Naive thymus-derived CD4-positive, alpha-beta T cell (primary cell): ENCODE results near the gene GTPBP6. TPM values are rescaled to one million over a fixed set of nuclear protein-coding genes. Genes with fewer than 3 reads are reported as not detected.
A peak's percentile ranks its signal among the peaks of the same experiment; 100 is the strongest.

Experiments
- ATAC-seq: fragments of 150-1000 bp; cut with Tn5 transposase; 2 replicates; pipeline ENCODE4 v1.10.0; 2021; ENCODE audit warnings: mild to moderate bottlenecking, moderate library complexity
- CTCF ChIA-PET: fragments of 350-600 bp; sonication (Branson Sonifier 250); formaldehyde crosslinking; loops from one replicate; lab custom pipeline; 2021; ENCODE audit warnings: antibody characterized with exemption; lab: Charles Lee
- POLR2A ChIA-PET: fragments of 350-600 bp; sonication (Branson Sonifier 250); formaldehyde crosslinking; loops from one replicate; lab custom pipeline; 2021; ENCODE audit warnings: antibody characterized with exemption, inconsistent platforms; lab: Charles Lee
- DNase-seq, 9 donors: peaks; one replicate each; pipeline versions ENCODE4 v3.0.0 to v3.0.0-alpha.2; 2020 to 2022; ENCODE audit warnings: mixed read lengths in 1 of 9
- H3K27ac ChIP-seq: one replicate; pipeline ENCODE4 v1.7.0; 2013; ENCODE audit warnings: mild to moderate bottlenecking, low read depth, low read length, moderate library complexity
- H3K27me3 ChIP-seq, 2 donors: one replicate each; pipeline ENCODE4 v1.7.0; 2013; ENCODE audit warnings: low read length in 2 of 2, mild to moderate bottlenecking in 2 of 2, moderate library complexity in 2 of 2; ENCODE audit not compliant: control insufficient read depth in 2 of 2, insufficient read depth in 2 of 2
- H3K36me3 ChIP-seq, 3 experiments: 1 replicate in 2 of 3; 2 replicates in 1 of 3; pipeline ENCODE4 v1.7.0; 2013; ENCODE audit warnings: low read length in 3 of 3, mild to moderate bottlenecking in 3 of 3, moderate library complexity in 1 of 3; ENCODE audit not compliant: insufficient read depth in 3 of 3, control insufficient read depth in 2 of 3
- H3K4me1 ChIP-seq, 2 donors: one replicate each; pipeline ENCODE4 v1.7.0; 2013; ENCODE audit warnings: low read length in 2 of 2, mild to moderate bottlenecking in 2 of 2, moderate library complexity in 1 of 2; ENCODE audit not compliant: control insufficient read depth in 2 of 2, insufficient read depth in 2 of 2
- H3K4me3 ChIP-seq: 2 replicates; pipeline ENCODE4 v1.7.0; 2013; ENCODE audit warnings: mild to moderate bottlenecking, low read length
- H3K9me3 ChIP-seq, 3 experiments: 1 replicate in 2 of 3; 2 replicates in 1 of 3; pipeline ENCODE4 v1.7.0; 2013; ENCODE audit warnings: low read length in 3 of 3; ENCODE audit not compliant: control insufficient read depth in 2 of 3
- H3K27ac Mint-ChIP-seq, 9 donors: one replicate each; pipeline ENCODE4 v1.8.0; 2020 to 2022; ENCODE audit warnings: mixed read lengths in 9 of 9, mild to moderate bottlenecking in 8 of 9, moderate library complexity in 5 of 9, inconsistent platforms in 2 of 9
- H3K27me3 Mint-ChIP-seq, 5 donors: one replicate each; pipeline ENCODE4 v1.8.0; 2021 to 2022; ENCODE audit warnings: mixed read lengths in 5 of 5, mild to moderate bottlenecking in 1 of 5
- H3K36me3 Mint-ChIP-seq, 5 donors: one replicate each; pipeline ENCODE4 v1.8.0; 2020 to 2022; ENCODE audit warnings: mixed read lengths in 5 of 5, mild to moderate bottlenecking in 3 of 5, inconsistent platforms in 1 of 5
- H3K4me1 Mint-ChIP-seq, 7 donors: one replicate each; pipeline ENCODE4 v1.8.0; 2020 to 2022; ENCODE audit warnings: mixed read lengths in 7 of 7, mild to moderate bottlenecking in 3 of 7, inconsistent platforms in 1 of 7
- H3K4me3 Mint-ChIP-seq, 10 donors: one replicate each; pipeline ENCODE4 v1.8.0; 2020 to 2022; ENCODE audit warnings: mild to moderate bottlenecking in 10 of 10, mixed read lengths in 10 of 10, moderate library complexity in 6 of 10, inconsistent platforms in 2 of 10
- H3K9me3 Mint-ChIP-seq, 11 donors: one replicate each; pipeline ENCODE4 v1.8.0; 2020 to 2022; ENCODE audit warnings: mixed read lengths in 11 of 11, mild to moderate bottlenecking in 4 of 11, inconsistent platforms in 1 of 11, moderate library complexity in 1 of 11
- intact Hi-C, 2 donors: fragments of 100-400 bp; cut with micrococcal nuclease; formaldehyde crosslinking; loops; one replicate each; pipeline ENCODE4 v1.15.1; 2023
- polyA plus RNA-seq, 2 donors: library from polyadenylated mRNA; unstranded; fragments of 300-500 nt; fragmentation: Illumina TruSeq; gene quantifications; one replicate each; pipeline ENCODE4 v1.2.3, GENCODE V29; 2021
- total RNA-seq, 6 experiments: library from RNA in 5 of 6; stranded (reverse) in 5 of 6; gene quantifications; 1 replicate in 5 of 6; 2 replicates in 1 of 6; pipeline ENCODE4 v1.2.3 and lab custom pipeline; 2021 to 2026

GTPBP6 gene, protein sequence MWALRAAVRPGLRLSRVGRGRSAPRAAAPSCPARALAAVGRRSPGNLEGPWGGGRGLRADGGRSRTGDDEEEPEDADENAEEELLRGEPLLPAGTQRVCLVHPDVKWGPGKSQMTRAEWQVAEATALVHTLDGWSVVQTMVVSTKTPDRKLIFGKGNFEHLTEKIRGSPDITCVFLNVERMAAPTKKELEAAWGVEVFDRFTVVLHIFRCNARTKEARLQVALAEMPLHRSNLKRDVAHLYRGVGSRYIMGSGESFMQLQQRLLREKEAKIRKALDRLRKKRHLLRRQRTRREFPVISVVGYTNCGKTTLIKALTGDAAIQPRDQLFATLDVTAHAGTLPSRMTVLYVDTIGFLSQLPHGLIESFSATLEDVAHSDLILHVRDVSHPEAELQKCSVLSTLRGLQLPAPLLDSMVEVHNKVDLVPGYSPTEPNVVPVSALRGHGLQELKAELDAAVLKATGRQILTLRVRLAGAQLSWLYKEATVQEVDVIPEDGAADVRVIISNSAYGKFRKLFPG
- total RNA-seq = 10 to 100 TPM; 52.1 to 95.2 (median 75.1) TPM
- polyA plus RNA-seq = 10 to 100 TPM; 38.9 to 68.0 TPM
- total RNA-seq (lab: John Stamatoyannopoulos, UW) = 61.8 reads per million, percentile 75 among the genes with 10 or more reads in this experiment

DNA sequence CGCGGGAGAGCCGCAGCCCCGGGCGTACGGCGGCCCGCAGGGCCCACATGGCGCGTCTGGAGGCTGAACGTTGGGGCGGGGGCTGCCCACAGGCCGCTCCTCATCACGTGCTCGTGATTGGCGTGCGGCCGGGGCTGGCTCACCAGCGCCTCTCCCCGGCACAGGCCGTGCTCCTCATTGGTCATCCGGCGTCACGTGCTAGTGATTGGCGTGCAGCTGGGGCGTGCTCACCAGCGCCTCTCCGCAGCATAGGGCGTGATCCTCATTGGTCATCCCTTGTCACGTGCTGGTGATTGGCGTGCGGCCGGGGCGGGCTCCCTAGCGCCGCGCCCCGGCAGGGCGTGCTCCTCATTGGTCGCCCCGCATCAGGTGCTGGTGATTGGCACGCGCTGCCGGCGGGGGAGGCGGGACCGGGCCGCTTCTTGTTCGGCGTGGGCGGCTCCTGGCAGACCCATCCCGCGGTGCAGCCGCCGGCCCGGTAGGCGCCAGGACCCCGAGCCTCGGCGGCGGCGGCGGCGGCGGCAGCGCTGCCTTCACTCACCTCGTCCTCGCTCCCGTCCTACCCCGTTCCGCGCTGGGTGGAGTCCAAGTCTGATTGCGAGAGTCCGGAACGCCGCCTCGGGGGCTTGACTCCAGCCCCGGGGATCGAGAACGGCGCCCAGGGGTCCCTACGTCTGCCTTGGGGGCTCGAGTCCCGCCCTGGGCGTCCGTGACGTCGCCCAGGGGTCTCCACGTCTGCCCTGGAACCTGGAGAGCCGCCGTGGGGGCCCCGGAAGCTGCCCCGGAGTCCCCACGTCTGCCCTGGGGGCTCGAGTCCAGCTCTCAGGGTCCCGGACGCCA lies at the start of gene GTPBP6:
GTPBP6 (minus strand) TSS at position 58 of the 840 bp plus-strand sequence; CDS start at position 49, 9 bp downstream.
- H3K4me1 ChIP-seq = peaks cover 15 to 16% of the 10 kb centered on the region in 2 donors
- peaks cover 0 to 30% (median 3%) of the 10 kb centered on the region in 3 experiments for H3K36me3 ChIP-seq
- H3K27me3 ChIP-seq = no peaks in the 10 kb centered on the region
- CTCF ChIA-PET = no interaction called here
- H3K27ac ChIP-seq = peak within 1 kb of the TSS; percentile 95
- Mint-ChIP-seq H3K4me1 (peaks cover 8 to 34% (median 25%) of the 10 kb centered on the region in 7 donors), H3K36me3 (peaks cover 0 to 4% (median 0%) of the 10 kb centered on the region in 5 donors), H3K9me3 (peaks cover 0 to 10% (median 0%) of the 10 kb centered on the region in 11 donors), H3K4me3 (peak within 1 kb of the TSS in 9 of 10 donors; percentile 85 to 98 (median 92)), H3K27me3 (peaks cover 0 to 3% (median 0%) of the 10 kb centered on the region in 5 donors), H3K27ac (peak within 1 kb of the TSS; percentile 93 to 100 (median 98))
- POLR2A ChIA-PET = no interaction called here
- H3K9me3 ChIP-seq = no peaks in the 10 kb centered on the region
- H3K4me3 ChIP-seq = peak within 1 kb of the TSS; percentile 70
- ATAC-seq (peak; percentile 80), DNase-seq (peak; percentile 93 to 100 (median 99))
- intact Hi-C loops = loop anchor here (1.0 to 5.0 kb wide), 11 partner anchors 36 to 1342 kb away; partner anchors contain the start of genes SLC25A6 (in 2 of the 2) and AKAP17A (in 1 of the 2)

- CTCF ChIA-PET = no interaction called here
- intact Hi-C loops = no loop called here
- Mint-ChIP-seq H3K36me3 (peaks cover 0 to 20% (median 9%) of the 10 kb centered on the region in 5 donors), H3K27me3 (peaks cover 12 to 24% (median 17%) of the 10 kb centered on the region in 5 donors), H3K9me3 (peaks cover 0 to 8% (median 0%) of the 10 kb centered on the region in 11 donors), H3K4me3 (peak overlapping the region in 1 of 10 donors; percentile 42), H3K27ac (no peak overlapping the region), H3K4me1 (peaks cover 9 to 27% (median 20%) of the 10 kb centered on the region in 7 donors)
- Histone ChIP-seq H3K4me3 (no peak overlapping the region), H3K27me3 (no peaks in the 10 kb centered on the region), H3K36me3 (no peaks in the 10 kb centered on the region), H3K9me3 (no peaks in the 10 kb centered on the region), H3K27ac (no peak overlapping the region), H3K4me1 (no peaks in the 10 kb centered on the region)
- DNase-seq (no peak), ATAC-seq (no peak)
- POLR2A ChIA-PET = no interaction called here
Measured at GRCh38 chrX:367866-368265, 49.3 kb upstream of the GTPBP6 start.

GRCh38 chrX:367349-367748 lies 48.8 kb upstream of the GTPBP6 start:
- Mint-ChIP-seq H3K4me1 (peaks cover 6 to 24% (median 17%) of the 10 kb centered on the region in 7 donors), H3K27me3 (peaks cover 9 to 21% (median 13%) of the 10 kb centered on the region in 5 donors), H3K4me3 (no peak overlapping the region), H3K27ac (no peak overlapping the region), H3K9me3 (peaks cover 0 to 10% (median under 1%) of the 10 kb centered on the region in 11 donors), H3K36me3 (peaks cover 0 to 21% (median 10%) of the 10 kb centered on the region in 5 donors)
- Histone ChIP-seq H3K4me3 (no peak overlapping the region), H3K27me3 (no peaks in the 10 kb centered on the region), H3K27ac (no peak overlapping the region), H3K36me3 (no peaks in the 10 kb centered on the region), H3K4me1 (no peaks in the 10 kb centered on the region), H3K9me3 (no peaks in the 10 kb centered on the region)
- intact Hi-C loops = no loop called here
- POLR2A ChIA-PET = no interaction called here
- DNase-seq = no peak
- CTCF ChIA-PET = no interaction called here
- ATAC-seq = no peak

DNA sequence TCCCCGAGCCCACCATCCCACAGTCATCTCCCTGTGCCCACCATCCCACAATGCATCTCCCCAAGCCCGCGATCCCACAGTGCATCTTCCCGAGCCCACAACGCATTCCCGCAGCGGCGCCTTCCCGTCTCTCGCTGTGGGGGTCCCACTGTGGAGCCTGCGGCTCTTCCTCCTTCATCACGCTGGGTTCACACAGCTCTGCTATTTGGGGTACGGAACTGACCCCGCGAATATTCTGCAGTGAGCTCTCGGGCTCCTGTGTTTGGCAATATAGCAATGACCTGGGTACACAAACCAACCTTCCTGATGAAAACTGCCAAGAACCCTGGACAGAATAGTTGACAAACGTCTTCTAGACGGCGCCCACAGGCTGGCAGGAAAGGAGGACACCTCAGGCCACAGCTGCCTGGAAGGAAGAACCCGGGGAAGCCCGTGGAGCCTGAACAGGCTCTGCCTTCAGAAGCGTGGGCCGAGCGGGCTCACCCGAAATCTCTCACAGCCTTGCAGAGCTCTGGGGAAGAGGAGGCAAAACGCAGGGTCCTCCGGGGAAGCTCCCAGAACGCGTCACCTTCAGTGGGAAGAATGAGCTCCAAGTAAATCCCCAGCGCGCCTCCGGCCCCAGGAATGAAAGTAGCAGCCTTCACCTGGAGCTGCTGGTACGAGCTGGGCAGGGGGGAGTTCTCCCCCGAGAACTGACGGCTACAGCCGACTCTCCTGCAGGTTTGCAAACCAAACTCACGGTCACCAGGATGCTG lies 45.2 kb upstream of the GTPBP6 start:
- no peak overlapping the region for H3K27ac Mint-ChIP-seq
- intact Hi-C loops = no loop called here

DNA sequence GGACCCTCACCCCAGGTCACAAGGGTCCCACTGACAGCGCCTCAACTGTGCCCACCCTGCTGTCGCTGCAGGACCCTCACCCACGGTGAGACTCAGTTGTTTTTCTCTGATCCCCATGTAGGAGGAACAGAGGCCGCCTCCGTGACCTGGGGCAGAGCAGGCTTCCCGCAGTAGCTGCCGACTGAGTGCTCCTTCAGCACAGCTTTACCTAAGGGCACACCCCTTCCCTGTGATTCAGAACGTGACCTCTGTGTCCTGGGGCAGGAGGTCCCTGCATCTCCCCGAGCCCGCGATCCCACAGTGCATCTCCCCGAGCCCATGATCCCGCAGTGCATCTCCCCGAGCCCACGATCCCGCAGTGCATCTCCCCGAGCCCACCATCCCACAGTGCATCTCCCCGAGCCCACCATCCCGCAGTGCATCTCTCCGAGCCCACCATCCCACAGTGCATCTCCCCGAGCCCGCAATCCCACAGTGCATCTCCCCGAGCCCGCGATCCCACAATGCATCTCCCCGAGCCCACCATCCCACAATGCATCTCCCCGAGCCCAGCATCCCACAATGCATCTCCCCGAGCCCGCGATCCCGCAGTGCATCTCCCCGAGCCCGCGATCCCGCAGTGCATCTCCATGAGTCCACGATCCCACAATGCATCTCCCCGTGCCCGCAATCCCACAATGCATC lies 44.5 kb upstream of the GTPBP6 start:
- Histone ChIP-seq H3K36me3 (peaks cover 0 to 15% (median 0%) of the 10 kb centered on the region in 3 experiments), H3K27ac (no peak overlapping the region), H3K9me3 (peaks cover 0 to 32% (median 4%) of the 10 kb centered on the region in 3 experiments), H3K27me3 (no peaks in the 10 kb centered on the region), H3K4me3 (no peak overlapping the region), H3K4me1 (peaks cover 0 to 1% of the 10 kb centered on the region in 2 donors)
- no peak overlapping the region for H3K4me3 Mint-ChIP-seq
- intact Hi-C loops = no loop called here
- ATAC-seq (no peak), DNase-seq (no peak)
- H3K27me3 Mint-ChIP-seq = no peaks in the 10 kb centered on the region
- CTCF ChIA-PET = no interaction called here
- H3K27ac Mint-ChIP-seq = no peak overlapping the region
- POLR2A ChIA-PET = no interaction called here
- H3K36me3 Mint-ChIP-seq = peaks cover 0 to 46% (median 28%) of the 10 kb centered on the region in 5 donors
- peaks cover 0 to 10% (median 6%) of the 10 kb centered on the region in 7 donors for H3K4me1 Mint-ChIP-seq
- peaks cover 0 to 29% (median 11%) of the 10 kb centered on the region in 11 donors for H3K9me3 Mint-ChIP-seq

More for the DNA sequence above, 45.2 kb upstream of the GTPBP6 start:
- Histone ChIP-seq H3K36me3 (peaks cover 0 to 15% (median 0%) of the 10 kb centered on the region in 3 experiments), H3K9me3 (peaks cover 0 to 27% (median 4%) of the 10 kb centered on the region in 3 experiments), H3K27me3 (no peaks in the 10 kb centered on the region), H3K4me3 (no peak overlapping the region), H3K4me1 (no peaks in the 10 kb centered on the region), H3K27ac (no peak overlapping the region)
- CTCF ChIA-PET = no interaction called here
- DNase-seq (no peak), ATAC-seq (no peak)
- Mint-ChIP-seq H3K4me1 (peaks cover 0 to 10% (median 6%) of the 10 kb centered on the region in 7 donors), H3K4me3 (no peak overlapping the region), H3K27me3 (no peaks in the 10 kb centered on the region), H3K9me3 (peaks cover 0 to 27% (median 9%) of the 10 kb centered on the region in 11 donors), H3K36me3 (peaks cover 0 to 42% (median 28%) of the 10 kb centered on the region in 5 donors)
- POLR2A ChIA-PET = no interaction called here
